Stimulated activated CD8-positive, alpha-beta memory T cell treated with anti-CD3 and anti-CD28 coated beads, Interleukin-7, amount 100 ng/mL, for 24 hours (primary cell): ENCODE data around the gene ACSS1.

ENCODE experiments used
- DNase-seq: peaks from one replicate; pipeline ENCODE4 v3.0.0-alpha.2; 2020; ENCODE audit warnings: low read depth

Gene ACSS1

GRCh38 chr20:25030649-25031207, 27.2 kb downstream of the ACSS1 start:
- DNase-seq: no peak

- DNase-seq: no peak
Observed at GRCh38 chr20:25030007-25030648, 27.8 kb downstream of the ACSS1 start.

- DNase-seq: no peak
Observed at GRCh38 chr20:25025986-25026605, 31.8 kb downstream of the ACSS1 start.

DNA sequence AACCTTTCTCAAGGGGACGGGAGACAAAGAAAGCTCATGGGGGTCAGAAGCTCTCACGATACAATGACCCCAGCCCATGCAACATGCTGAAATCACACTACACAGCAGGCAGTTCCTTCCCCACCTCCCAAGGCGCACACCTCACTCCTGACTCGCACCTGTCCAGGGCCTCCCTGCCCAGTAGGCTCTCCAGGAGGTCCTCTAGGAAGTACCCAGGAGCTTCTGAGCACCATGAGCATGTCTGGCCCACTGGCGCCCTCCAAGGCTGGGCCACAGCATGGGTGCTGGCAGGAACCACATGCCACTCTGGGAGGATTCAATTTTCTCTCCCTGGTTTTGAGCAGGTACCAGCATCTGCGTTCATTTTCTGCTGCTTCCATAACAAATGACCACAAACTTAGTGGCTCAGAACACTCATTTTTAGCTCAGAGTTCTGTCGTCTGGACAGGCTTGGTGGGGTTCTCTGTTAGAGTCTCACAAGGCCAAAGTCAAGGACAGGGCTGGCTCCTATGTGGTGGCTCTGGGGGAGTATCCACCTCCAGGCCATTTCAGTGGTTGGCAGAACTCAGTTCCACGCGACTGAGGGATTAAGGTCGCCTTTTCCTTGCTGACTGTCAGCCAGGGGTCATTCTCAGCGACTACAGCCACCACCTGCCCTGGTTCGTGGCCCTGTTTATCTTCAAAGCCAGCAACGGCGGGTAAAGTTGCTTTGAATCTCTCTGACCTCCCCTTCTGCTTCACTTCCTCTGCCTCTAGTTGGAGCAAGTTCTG, 32.7 kb downstream of the ACSS1 start:
- no peak for DNase-seq

DNA sequence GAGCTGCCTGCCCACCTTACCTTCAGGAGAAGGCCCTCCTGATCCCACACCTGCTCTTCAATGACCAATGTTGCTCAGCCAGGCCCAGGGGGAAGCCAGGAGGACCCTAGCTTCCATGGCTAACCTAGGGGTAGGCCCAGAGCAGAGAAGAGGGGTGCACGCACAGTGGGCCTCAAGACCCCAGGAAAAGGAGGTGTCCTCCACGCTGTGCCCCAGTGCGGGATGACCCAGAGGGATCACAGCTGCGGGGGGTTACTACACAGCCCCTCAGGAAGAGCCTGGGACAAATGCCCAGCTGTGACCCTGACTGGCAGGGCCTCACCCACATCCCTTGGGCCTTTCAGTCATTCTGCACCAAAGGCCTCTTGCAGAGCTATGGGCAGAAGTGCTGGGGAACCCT, 33.8 kb downstream of the ACSS1 start:
- DNase-seq: no peak

DNA sequence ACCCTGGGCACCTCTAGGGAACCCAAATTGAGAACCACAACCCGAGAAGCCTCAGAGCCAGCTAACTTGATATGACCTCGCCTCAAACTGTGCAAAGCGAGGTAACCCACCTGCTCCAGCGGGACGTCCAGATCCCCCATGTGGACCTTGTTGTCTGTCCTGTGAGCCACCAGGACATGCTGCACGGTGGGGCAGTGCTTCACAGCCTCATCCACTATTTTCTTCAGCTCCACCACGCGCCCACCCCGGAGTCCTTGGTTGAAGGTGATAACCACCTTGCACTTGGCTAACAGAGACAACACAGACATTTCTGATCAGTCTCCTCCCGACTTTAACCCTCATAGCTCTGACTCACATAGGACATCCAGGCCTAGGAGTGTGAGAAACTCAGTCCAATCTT, 34.6 kb downstream of the ACSS1 start:
- no peak for DNase-seq

DNA sequence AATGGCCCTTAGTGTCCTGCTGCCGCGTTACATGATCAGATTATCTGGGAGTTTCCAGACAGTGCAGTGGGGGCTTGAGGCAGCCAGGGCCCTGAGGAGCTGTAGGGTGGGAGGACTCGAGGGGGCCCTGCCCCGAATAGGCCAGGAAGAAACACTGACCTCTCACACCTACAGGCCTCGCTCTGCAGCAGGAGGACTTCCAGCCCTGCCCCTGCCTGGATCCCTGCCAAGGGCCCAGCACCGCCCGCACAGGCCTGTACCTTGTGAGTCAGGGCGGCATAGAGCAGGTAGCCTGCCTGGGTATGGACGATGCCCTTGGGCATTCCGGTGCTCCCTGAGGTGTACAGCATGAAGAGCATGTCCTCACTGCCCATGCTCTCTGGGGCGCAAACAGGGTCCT, 35.3 kb downstream of the ACSS1 start:
- DNase-seq: no peak

- DNase-seq: no peak
Observed at GRCh38 chr20:25021336-25021735, 36.6 kb downstream of the ACSS1 start.

DNA sequence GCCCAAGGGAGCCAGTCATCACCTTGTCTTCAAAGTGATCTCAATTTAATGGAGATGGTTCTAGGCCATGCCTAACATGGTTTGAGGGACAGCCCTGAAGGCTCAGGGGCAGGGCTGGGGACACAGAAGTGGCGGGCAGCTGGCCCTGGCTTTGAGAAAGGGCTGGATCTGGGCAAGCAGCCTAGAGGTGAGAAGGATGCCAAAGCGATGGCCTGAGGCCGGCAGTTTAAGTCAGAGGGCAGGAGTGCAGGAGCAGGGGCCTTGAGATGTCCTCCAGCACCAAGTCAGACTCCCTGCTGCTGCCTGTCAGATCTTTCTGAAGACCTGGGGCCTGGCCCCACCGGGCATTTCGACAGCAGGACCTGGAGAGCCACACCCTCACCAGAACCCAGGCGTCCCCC, 37.0 kb downstream of the ACSS1 start:
- no peak for DNase-seq

GRCh38 chr20:25020345-25020744, 37.6 kb downstream of the ACSS1 start:
- no peak for DNase-seq

GRCh38 chr20:25019381-25020155, 38.4 kb downstream of the ACSS1 start:
- DNase-seq: no peak

- DNase-seq: no peak
Observed at GRCh38 chr20:25018841-25019240, 39.1 kb downstream of the ACSS1 start.

GRCh38 chr20:25018425-25018824, 39.5 kb downstream of the ACSS1 start:
- DNase-seq: no peak

- no peak for DNase-seq
Observed at GRCh38 chr20:25017257-25017803, 40.6 kb downstream of the ACSS1 start.

DNA sequence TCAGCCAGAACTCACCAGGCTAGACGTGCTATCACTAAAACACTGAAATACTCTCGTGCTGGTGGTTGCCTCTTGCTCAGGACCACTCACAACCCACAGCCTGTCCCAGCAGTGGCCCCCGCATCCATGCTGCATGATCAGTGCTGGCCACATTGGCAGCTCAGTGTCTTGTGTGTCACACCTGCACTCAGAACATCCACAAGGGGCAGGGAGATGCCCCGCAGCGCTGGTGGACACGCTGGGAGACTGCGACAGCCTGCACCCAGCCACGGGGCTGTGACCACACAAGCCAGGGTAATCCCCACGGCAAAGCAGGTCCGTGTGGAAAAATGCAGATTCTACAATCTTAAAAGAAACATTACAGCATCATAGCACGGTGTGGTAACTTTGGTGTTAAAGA, 41.5 kb downstream of the ACSS1 start:
- no peak for DNase-seq

DNA sequence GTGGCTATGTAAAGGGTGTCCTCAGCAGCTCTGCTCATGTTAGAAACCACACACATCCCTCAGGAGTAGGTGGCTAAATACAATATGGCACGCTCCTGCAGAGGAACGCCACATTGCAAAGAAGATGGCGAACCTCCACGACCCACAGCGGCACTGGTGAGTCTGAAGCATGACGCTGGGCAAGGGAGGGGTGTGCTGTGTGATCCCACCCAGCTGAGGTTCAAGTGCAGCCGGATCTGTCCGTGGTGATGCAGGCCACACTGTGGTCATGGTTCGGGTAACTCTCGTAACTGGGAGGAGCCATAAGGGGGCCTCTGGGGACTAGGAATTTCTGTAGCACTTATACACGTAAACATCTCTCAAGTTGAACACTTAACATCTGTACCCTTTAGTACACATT, 42.0 kb downstream of the ACSS1 start:
- no peak for DNase-seq

GRCh38 chr20:25014816-25015215, 43.1 kb downstream of the ACSS1 start:
- no peak for DNase-seq

DNA sequence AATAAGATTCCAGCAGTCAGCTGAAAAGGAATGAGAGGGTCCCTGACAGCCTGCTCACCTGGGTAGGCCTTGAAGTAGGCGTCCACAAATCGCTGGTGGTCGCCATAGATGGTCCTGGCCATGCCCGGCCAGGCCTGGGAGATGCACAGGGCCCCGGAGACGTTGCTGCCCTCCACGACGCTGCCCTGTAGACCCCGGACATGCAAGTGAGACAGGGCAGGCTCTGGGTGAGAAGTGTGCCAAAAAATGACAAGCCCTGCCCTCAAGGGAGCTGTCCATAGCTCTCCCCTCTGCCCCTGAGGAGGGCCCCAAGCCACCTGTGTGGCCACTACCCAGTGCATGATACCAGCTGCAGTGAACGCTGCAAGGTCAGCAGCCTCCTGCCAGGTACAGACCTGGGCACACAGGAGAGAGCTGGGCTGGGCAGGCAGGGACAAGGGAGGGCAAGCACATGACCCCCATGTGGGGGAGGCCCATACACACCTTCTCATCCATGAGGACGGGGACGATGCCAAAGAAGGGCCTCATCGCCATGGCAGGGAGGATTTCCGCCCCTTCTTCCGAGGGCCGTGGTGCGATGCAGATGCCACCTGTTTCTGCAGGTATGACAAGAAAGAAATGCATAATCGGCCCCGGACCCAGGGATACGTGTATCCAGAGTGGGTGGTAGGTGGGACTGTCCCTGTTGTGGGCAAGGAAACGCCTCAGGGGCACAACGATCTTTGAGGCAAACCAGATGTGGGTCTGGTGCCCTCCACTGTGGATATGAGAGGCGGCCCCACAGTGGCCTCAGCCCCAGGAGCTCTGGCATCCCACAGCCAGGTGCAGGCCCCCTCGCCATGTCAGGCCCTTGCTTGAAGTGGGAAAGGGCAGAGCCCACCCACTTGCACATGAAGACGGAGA, 44.2 kb downstream of the ACSS1 start:
- DNase-seq: no peak

- DNase-seq: no peak
Observed at GRCh38 chr20:25012616-25013189, 45.2 kb downstream of the ACSS1 start.

DNA sequence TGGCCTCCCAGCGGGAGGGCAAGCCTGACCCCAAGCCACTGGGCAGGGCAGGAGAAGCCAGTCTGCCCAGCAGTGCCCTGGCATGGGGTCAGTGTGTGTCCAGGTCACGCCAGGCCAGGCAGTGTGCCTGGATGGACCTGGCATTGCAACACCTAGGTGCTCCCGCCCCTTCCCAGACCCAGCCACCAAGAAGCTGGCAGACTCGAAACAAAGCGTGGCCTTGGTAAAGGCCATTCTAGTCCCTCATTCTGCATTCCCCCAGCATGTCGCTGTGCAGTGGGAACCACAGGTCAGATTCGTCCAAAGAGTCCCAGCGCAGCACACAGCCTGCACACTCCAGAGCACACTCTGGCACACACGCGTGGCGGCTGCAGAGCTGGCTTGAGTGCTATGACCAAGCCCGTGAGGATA, 46.1 kb downstream of the ACSS1 start:
- DNase-seq: no peak

GRCh38 chr20:25011261-25011660, 46.7 kb downstream of the ACSS1 start:
- DNase-seq: no peak
